Nephron (organoid): ENCODE measurements around the gene ZNF607.
"Not testable (repeated sequence)": the region's sequence is repeated elsewhere in the genome, so short reads cannot be mapped to it uniquely, and the experiment has no call there.

Experiments used
- H3K27ac Mint-ChIP-seq, 3 experiments: 2 replicates each; pipeline ENCODE4 v1.8.0; 2020; ENCODE audit warnings: mixed read lengths in 3 of 3, mild to moderate bottlenecking in 2 of 3, moderate library complexity in 1 of 3
- H3K27me3 Mint-ChIP-seq: 2 replicates; pipeline ENCODE4 v1.8.0; 2021; ENCODE audit warnings: low read depth, mild to moderate bottlenecking, moderate library complexity, mixed read lengths
- H3K36me3 Mint-ChIP-seq: 2 replicates; pipeline ENCODE4 v1.8.0; 2020; ENCODE audit warnings: low read depth, mixed read lengths
- H3K4me1 Mint-ChIP-seq: 2 replicates; pipeline ENCODE4 v1.8.0; 2020; ENCODE audit warnings: mixed read lengths
- H3K4me3 Mint-ChIP-seq, 3 experiments: 2 replicates each; pipeline ENCODE4 v1.8.0; 2020; ENCODE audit warnings: mild to moderate bottlenecking in 3 of 3, mixed read lengths in 3 of 3, moderate library complexity in 2 of 3
- H3K9me3 Mint-ChIP-seq: 2 replicates; pipeline ENCODE4 v1.8.0; 2020; ENCODE audit warnings: mixed read lengths
- TF ChIP-seq, protein P1 (sequence below), 3 experiments: fragments of 200-600 bp; sonication (generic); IDR thresholded peaks; one replicate each; pipeline ENCODE4 v1.5.0; 2021; ENCODE audit warnings: antibody characterized with exemption in 3 of 3; ENCODE audit not compliant: unreplicated experiment in 3 of 3

ZNF607 gene

DNA sequence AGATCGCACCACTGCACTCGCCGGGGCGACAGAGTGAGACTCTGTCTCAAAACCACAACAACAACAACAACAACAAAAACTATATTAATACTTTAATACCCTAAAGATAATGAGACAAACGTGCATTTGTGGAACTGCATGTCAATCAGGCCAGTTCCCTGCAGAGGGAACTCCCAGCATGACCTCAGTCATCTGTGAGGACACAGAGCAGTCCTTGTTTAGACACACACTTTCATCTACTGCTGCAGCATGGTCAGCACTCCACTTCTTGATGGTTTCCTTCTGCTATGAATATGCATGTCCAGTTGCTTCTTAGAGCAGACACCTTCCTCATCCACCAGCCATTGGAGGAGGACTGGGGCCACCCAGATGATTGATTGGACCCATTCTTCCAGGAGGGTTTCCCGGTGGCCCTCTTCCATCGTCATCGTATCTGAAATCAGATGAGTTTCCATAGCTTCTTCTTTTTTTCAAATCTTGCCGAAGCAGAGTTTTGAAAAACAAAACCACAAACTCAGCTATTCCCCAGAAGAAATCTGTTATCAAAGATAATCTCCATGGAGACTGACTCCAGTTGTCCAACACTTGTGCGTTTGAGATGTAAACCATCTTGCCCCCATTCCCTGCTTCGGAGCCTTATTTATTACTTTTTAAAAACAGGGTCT is 26.5 kb downstream of the ZNF607 start:
- no peak overlapping the region for H3K27ac Mint-ChIP-seq
- H3K36me3 Mint-ChIP-seq = peaks cover 42% of the 10 kb centered on the region
- TF ChIP-seq, protein P1, sequence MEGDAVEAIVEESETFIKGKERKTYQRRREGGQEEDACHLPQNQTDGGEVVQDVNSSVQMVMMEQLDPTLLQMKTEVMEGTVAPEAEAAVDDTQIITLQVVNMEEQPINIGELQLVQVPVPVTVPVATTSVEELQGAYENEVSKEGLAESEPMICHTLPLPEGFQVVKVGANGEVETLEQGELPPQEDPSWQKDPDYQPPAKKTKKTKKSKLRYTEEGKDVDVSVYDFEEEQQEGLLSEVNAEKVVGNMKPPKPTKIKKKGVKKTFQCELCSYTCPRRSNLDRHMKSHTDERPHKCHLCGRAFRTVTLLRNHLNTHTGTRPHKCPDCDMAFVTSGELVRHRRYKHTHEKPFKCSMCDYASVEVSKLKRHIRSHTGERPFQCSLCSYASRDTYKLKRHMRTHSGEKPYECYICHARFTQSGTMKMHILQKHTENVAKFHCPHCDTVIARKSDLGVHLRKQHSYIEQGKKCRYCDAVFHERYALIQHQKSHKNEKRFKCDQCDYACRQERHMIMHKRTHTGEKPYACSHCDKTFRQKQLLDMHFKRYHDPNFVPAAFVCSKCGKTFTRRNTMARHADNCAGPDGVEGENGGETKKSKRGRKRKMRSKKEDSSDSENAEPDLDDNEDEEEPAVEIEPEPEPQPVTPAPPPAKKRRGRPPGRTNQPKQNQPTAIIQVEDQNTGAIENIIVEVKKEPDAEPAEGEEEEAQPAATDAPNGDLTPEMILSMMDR (IDR thresholded peaks at IDR 0.05; ENCODE audit: unreplicated experiment in 3 of 3) = no peak
- peaks cover 23% of the 10 kb centered on the region for H3K9me3 Mint-ChIP-seq
- no peaks in the 10 kb centered on the region for H3K27me3 Mint-ChIP-seq
- H3K4me3 Mint-ChIP-seq = peak overlapping the region; percentile 51 to 83 (median 70)
- H3K4me1 Mint-ChIP-seq = peaks cover 11% of the 10 kb centered on the region

DNA sequence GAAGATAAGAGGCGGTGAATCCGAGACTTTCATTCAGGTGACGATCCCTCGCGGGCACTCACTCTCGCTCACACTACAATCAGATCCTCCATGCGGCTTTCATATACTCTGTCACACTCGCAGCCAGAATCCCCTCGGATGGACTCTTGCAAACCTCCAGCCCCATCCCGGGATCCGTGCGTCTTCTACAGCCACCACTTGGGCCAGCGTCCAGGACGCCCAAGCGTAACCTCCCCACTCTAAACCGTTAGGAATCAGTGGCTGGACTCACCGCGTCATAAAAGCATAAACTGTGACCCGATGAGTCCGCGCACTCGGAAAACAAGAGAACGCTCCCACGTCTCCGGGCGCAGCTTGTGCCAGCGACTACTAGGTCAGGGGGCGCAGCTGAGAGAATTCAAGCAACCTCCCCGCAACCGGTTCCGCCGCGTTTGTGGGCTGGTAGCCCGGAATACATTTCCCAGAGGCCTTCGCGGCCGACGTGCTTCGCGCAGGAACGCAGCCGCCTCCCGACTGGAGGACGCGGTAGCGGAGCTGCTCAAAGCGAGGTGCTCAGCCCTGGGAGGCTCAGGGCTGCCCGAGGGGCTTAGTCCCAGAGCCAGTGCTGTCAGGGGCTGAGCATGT is 27.6 kb downstream of the ZNF607 start:
- Mint-ChIP-seq H3K36me3 (peaks cover 36% of the 10 kb centered on the region), H3K9me3 (peaks cover 22% of the 10 kb centered on the region), H3K4me1 (peaks cover 11% of the 10 kb centered on the region), H3K27me3 (no peaks in the 10 kb centered on the region), H3K27ac (peak overlapping the region; percentile 91 to 98 (median 94)), H3K4me3 (peak overlapping the region; percentile 92 to 97 (median 95))
- TF ChIP-seq, protein P1 (IDR thresholded peaks at IDR 0.05; ENCODE audit: unreplicated experiment in 3 of 3) = peak in 1 of 3 experiments; percentile 15

DNA sequence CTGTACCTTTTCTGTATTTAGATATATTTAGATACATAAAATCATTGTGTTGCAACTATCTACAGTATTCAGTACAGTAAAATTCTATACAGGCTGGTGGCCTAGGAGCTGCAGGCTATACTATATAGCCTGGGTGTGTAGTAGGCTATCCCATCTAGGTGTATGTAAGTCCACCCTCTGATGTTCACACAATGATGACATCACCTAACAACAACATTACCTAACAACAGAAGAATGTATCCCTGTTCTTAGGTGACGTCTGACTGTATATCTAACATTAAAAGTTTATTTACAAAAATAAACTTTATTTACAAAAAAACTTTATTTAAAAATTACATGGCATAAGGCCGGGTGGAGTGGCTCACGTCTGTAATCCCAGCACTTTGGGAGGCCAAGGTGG is 36.0 kb downstream of the ZNF607 start:
- Mint-ChIP-seq H3K4me1 (no peaks in the 10 kb centered on the region), H3K9me3 (peaks cover 53% of the 10 kb centered on the region), H3K27ac (no peak overlapping the region), H3K36me3 (peaks cover 45% of the 10 kb centered on the region), H3K27me3 (no peaks in the 10 kb centered on the region), H3K4me3 (no peak overlapping the region)
- TF ChIP-seq, protein P1 (IDR thresholded peaks at IDR 0.05; ENCODE audit: unreplicated experiment in 3 of 3) = no peak

DNA sequence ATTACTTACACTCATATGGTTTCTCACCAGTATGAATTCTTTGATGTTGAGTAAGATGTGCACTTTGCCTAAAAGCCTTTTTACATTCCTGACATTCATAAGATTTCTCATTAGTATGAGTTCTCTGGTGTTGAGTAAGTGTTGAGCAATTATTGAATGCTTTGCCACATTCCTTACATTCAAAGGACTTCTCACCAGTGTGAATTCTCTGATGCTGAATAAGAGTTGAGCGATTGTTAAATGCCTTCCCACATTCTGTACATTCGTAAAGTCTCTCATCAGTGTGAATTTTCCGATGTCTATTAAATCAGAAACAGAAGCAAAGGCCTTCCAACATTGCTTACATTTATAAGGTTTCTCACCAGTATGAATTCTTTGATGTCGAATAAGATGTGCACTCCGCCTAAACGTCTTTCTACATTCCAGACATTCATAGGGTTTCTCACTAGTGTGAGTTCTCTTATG is 50.1 kb downstream of the ZNF607 start:
- Mint-ChIP-seq H3K4me3 (no peak overlapping the region), H3K27me3 (no peaks in the 10 kb centered on the region), H3K27ac (no peak overlapping the region), H3K4me1 (no peaks in the 10 kb centered on the region), H3K36me3 (peaks cover 23% of the 10 kb centered on the region), H3K9me3 (peaks cover 57% of the 10 kb centered on the region)
- TF ChIP-seq, protein P1 (IDR thresholded peaks at IDR 0.05; ENCODE audit: unreplicated experiment in 3 of 3) = no peak

DNA sequence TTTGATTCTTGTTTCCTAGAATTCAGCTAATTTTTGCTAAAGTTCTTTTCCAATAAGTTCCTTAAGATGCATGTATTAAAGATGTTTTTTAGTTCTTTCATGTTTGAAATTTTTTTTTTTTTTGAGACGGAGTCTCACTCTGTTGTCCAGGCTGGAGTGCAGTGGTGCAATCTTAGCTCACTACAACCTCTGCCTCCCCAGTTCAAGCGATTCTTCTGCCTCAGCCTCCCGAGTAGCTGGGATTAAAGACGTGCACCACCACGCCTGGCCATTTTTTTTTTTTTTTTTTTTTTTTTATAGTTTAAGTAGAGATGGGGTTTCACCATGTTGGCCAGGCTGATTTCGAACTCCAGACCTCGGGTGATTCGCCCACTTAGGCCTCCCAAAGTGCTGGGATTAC is 62.4 kb downstream of the ZNF607 start:
- H3K36me3 Mint-ChIP-seq = peaks cover 34% of the 10 kb centered on the region
- H3K4me3 Mint-ChIP-seq = peak overlapping the region; percentile 80 to 99 (median 97)
- H3K27ac Mint-ChIP-seq = peak overlapping the region; percentile 92 to 94 (median 92)

DNA sequence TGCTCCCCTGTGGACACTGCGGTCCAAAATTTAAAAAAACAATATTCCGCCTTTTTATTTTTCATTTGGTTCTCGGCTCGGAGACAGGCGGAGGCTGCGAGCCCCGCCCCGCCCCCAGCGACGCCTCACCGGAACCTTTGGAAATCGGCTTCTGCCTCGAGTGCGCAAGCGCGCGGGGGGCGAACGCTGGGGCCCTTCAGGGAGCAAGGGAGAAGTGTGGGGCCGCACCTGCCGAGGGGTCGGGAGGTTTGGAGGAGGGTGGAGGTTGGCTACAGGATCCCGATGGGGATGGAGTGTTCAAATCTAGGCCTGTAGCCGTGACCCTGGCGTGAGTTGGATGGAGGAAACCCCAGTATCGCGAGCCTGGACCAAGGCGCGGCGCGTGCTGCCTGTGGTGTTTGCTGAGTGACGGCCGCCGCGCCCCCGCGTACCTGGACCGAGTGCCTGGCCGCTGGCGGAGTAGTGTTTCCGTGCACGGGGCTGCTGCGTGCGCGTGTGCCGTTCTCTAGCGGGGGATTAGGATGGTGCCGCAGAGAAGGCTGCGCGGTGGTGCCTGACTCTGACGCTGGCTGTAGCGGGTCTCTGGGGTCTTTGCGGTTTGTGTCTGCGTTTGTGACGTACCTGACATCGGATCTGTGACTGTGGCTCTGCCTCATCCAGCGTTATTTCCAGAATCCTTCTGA is 63.7 kb downstream of the ZNF607 start:
- TF ChIP-seq, protein P1 (IDR thresholded peaks at IDR 0.05; ENCODE audit: unreplicated experiment in 3 of 3) = no peak
- Mint-ChIP-seq H3K4me1 (peaks cover 20% of the 10 kb centered on the region), H3K4me3 (peak overlapping the region; percentile 80 to 99 (median 97)), H3K27me3 (peaks cover 4% of the 10 kb centered on the region), H3K36me3 (peaks cover 39% of the 10 kb centered on the region), H3K27ac (peak overlapping the region; percentile 92 to 94 (median 92)), H3K9me3 (peaks cover 35% of the 10 kb centered on the region)

More for the DNA sequence above, 62.4 kb downstream of the ZNF607 start:
- H3K9me3 Mint-ChIP-seq = peaks cover 45% of the 10 kb centered on the region
- H3K4me1 Mint-ChIP-seq = peaks cover 20% of the 10 kb centered on the region
- not testable (repeated sequence) for H3K27me3 Mint-ChIP-seq
